Measurements from ENCODE around the gene NEUROD4. TPM values are rescaled to one million over a fixed set of nuclear protein-coding genes. Genes with fewer than 3 reads are reported as not detected.

The NEUROD4 gene
- total RNA-seq, 1 donor from 2014 or later = not detected

GRCh38 chr12:55061024-55061423 lies 41.2 kb downstream of the NEUROD4 start:
- ATAC-seq = no peak

- no peak for ATAC-seq
Measured at GRCh38 chr12:55063291-55063690, 43.5 kb downstream of the NEUROD4 start.

- ATAC-seq = no peak
Measured at GRCh38 chr12:55065535-55065934, 45.8 kb downstream of the NEUROD4 start.

DNA sequence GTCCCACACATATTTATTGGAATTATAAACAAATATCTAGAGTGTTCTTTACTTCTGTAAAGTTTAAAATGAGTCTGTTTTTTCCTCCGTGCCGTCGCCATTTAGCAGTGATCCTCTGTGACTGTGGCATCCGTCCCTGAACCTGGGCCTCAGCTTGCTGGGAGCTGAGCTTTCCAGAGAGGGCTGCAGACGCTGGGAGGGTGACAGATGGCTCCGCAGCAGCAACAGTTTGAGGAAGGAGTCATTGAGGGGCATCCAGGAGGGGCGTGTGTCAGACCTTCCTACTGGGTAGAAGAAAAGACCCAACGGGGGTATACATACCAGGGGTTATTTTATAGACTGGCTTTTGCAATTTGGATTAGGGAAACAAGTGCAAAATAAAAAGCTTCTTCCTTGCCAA lies 47.9 kb downstream of the NEUROD4 start:
- ATAC-seq = no peak

DNA sequence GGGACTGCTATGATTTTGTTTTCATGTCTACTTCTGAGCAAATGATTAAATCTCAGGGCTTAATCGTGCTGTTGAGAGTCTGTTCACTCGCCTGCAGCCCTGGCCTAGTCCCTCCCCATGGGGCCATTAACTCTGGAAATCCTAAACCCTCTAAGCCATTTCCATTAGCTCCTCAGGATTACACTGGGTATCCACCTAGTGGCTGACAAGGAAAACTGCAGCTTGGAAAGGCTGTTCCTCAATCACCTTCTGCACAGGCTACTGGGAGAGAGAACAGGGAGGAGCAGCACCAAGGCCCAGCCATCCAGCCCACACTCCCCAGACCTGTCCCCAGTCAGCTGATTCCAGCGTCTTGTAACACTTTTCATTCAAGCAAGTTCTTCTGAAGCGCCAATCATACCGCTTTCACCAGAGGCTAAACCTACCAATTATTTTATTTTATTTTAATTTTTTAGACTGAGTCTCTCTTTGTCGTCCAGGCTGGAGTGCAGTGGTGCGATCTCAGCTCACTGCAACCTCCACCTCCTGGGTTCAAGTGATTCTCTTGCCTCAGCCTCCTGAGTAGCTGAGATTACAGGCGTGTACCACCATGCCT lies 48.7 kb downstream of the NEUROD4 start:
- ATAC-seq = peak; percentile 78

- ATAC-seq = peak; percentile 77
Measured at GRCh38 chr12:55072083-55072482, 52.3 kb downstream of the NEUROD4 start.

- peak; percentile 72 for ATAC-seq
Measured at GRCh38 chr12:55073043-55074022, 53.6 kb downstream of the NEUROD4 start.

GRCh38 chr12:55074806-55075205 lies 55.0 kb downstream of the NEUROD4 start:
- ATAC-seq = no peak

Other genes with a start within 250 kb of the NEUROD4 start
- not detected for gene MUCL1, start 165.5 kb upstream of the NEUROD4 start, total RNA-seq
- 0.68 TPM for gene TESPA1, start 35.2 kb upstream of the NEUROD4 start, total RNA-seq
- not detected for gene OR9K2, start 106.4 kb downstream of the NEUROD4 start, total RNA-seq
- gene OR10A7, start 201.1 kb downstream of the NEUROD4 start, total RNA-seq = not detected
- not detected for gene OR6C74, start 224.6 kb downstream of the NEUROD4 start, total RNA-seq

All from esophagus mucosa (tissue), 1 donor.